AG04449 (cell line): ENCODE measurements around the gene FLT4.

ENCODE experiments used
- CTCF ChIA-PET: fragments of 350-600 bp; formaldehyde crosslinking; extraction: SDS; loops from one replicate; lab custom pipeline; 2021; ENCODE audit warnings: antibody characterized with exemption; lab: Yijun Ruan, JAX
- POLR2A ChIA-PET: fragments of 400-600, 350-600 bp; formaldehyde crosslinking; extraction: SDS; loops from one replicate; lab custom pipeline; 2020; ENCODE audit warnings: antibody characterized with exemption, inconsistent platforms; lab: Yijun Ruan, JAX
- DNase-seq: peaks from one replicate; pipeline ENCODE4 v3.0.0-alpha.2; 2010; ENCODE audit warnings: low read depth, low spot score
- H3K4me3 ChIP-seq: 2 replicates; pipeline ENCODE4 v1.5.1; 2011; ENCODE audit warnings: low read depth, mild to moderate bottlenecking, control low read depth, low read length
- CTCF ChIP-seq: IDR thresholded peaks from one replicate; pipeline ENCODE4 v1.5.1; 2011; ENCODE audit warnings: mild to moderate bottlenecking, moderate library complexity, low read length, control low read depth, inconsistent platforms; ENCODE audit not compliant: insufficient read depth; ENCODE audit errors: missing control alignments

The FLT4 gene

GRCh38 chr5:180670157-180670556 lies 20.8 kb upstream of the FLT4 start:
- no peak for DNase-seq
- TF ChIP-seq CTCF, result no peak
- no peak overlapping the region for H3K4me3 ChIP-seq
- CTCF ChIA-PET, result no interaction called here
- POLR2A ChIA-PET, result no interaction called here

GRCh38 chr5:180669661-180670060 lies 20.3 kb upstream of the FLT4 start:
- POLR2A ChIA-PET, result interaction anchor here (0.6 kb wide), 1 partner anchor 888 kb away, joined by 3 read pairs; no protein-coding TSS in a partner anchor
- H3K4me3 ChIP-seq, result no peak overlapping the region
- no peak for DNase-seq
- no peak for TF ChIP-seq CTCF
- CTCF ChIA-PET, result no interaction called here

GRCh38 chr5:180668835-180669596 lies 19.6 kb upstream of the FLT4 start:
- DNase-seq, result no peak
- TF ChIP-seq CTCF, result no peak
- H3K4me3 ChIP-seq, result no peak overlapping the region
- POLR2A ChIA-PET, result interaction anchor here (0.6 kb wide), 1 partner anchor 887 kb away, joined by 3 read pairs; no protein-coding TSS in a partner anchor
- CTCF ChIA-PET, result no interaction called here

- H3K4me3 ChIP-seq, result no peak overlapping the region
- DNase-seq, result no peak
- ChIA-PET POLR2A (no interaction called here), CTCF (no interaction called here)
- no peak for TF ChIP-seq CTCF
Observed at GRCh38 chr5:180666812-180667211, 17.4 kb upstream of the FLT4 start.

GRCh38 chr5:180665682-180666404 lies 16.4 kb upstream of the FLT4 start:
- ChIA-PET CTCF (no interaction called here), POLR2A (no interaction called here)
- TF ChIP-seq CTCF, result no peak
- no peak for DNase-seq
- no peak overlapping the region for H3K4me3 ChIP-seq
